ENCODE measurements around the gene RHBDD1.

GRCh38 chr2:226793646-226794045 is 42.2 kb upstream of the RHBDD1 start:
- no peak for TF ChIP-seq CTCF (IDR thresholded peaks at IDR 0.05)
- no peak for TF ChIP-seq EZH2 (IDR thresholded peaks at IDR 0.05; ENCODE audit: borderline replicate concordance, insufficient read depth, low read depth, low read length, poor library complexity, severe bottlenecking)
